HFF-Myc (cell line): ENCODE results near the gene SNED1.

ENCODE experiments used
- DNase-seq: peaks from one replicate; pipeline ENCODE4 v3.0.0-alpha.2; 2011; ENCODE audit warnings: low read depth; ENCODE audit errors: extremely low read depth
- H3K4me3 ChIP-seq: replicated peaks from 2 replicates; pipeline ENCODE4 v1.5.1; 2011; ENCODE audit warnings: low read depth, mild to moderate bottlenecking, control low read depth, low read length
- CTCF ChIP-seq: IDR thresholded peaks from 2 replicates; pipeline ENCODE4 v1.5.1; 2012; ENCODE audit warnings: mild to moderate bottlenecking, low read depth, low read length, control low read depth; ENCODE audit errors: missing control alignments

Gene SNED1

GRCh38 chr2:241036964-241037421, 38.6 kb downstream of the SNED1 start:
- no peak overlapping the region for H3K4me3 ChIP-seq
- no peak for DNase-seq
- TF ChIP-seq CTCF: no peak

- TF ChIP-seq CTCF: no peak
- no peak for DNase-seq
- H3K4me3 ChIP-seq: no peak overlapping the region
Observed at GRCh38 chr2:241037498-241037897, 39.1 kb downstream of the SNED1 start.

GRCh38 chr2:241038374-241039180, 40.2 kb downstream of the SNED1 start:
- TF ChIP-seq CTCF: no peak
- H3K4me3 ChIP-seq: no peak overlapping the region
- DNase-seq: no peak

GRCh38 chr2:241039416-241039815, 41.0 kb downstream of the SNED1 start:
- no peak overlapping the region for H3K4me3 ChIP-seq
- no peak for DNase-seq
- no peak for TF ChIP-seq CTCF

- TF ChIP-seq CTCF: no peak
- no peak overlapping the region for H3K4me3 ChIP-seq
- no peak for DNase-seq
Observed at GRCh38 chr2:241040081-241040803, 41.8 kb downstream of the SNED1 start.

- no peak for DNase-seq
- no peak for TF ChIP-seq CTCF
- no peak overlapping the region for H3K4me3 ChIP-seq
Observed at GRCh38 chr2:241041589-241042158, 43.3 kb downstream of the SNED1 start.
